ENCODE results near the gene MDP1. TPM values are rescaled to one million over a fixed set of nuclear protein-coding genes. Genes with fewer than 3 reads are reported as not detected.

MDP1 gene
- total RNA-seq, 2 experiments from 2014 or later, result 13.5 to 17.0 TPM

DNA sequence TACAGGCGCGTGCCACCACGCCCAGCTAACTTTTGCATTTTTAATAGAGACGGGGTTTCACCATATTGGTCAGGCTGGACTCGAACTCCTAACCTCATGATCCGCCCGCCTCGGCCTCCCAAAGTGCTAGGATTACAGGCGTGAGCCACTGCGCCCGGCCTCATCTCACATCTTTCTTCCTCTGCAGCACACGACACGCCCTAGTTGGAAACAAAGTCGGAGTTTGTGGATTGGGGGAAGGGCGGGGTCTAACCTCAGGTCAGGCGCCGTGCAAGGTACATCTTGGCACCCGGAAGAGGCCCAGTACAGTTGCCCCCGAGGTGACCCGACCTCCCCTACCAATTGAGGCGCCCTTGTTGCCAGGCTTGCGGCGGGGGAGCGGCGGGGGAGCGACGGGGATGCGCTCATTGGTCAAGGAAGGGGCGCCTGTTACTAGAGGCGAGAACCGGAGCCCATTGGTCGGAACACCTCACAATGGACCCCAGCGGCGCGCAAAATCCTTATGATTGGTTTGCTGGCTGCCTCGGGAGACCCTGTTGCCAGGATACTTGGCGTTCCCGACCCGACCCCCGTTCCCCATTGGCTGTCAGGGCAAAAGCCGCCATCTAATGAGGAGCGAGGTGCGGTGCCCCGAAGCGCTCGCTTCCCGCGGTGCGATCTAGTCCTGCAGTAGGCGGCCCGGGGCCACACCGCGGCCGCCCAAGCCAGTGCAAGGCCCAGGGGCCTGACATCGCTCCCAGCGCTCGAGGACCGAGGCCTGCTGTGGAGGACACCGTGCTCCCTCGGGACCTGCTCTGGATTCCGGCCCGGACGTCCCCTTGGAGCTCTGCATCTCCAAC is 44.2 kb downstream of the MDP1 start, which contains the start of gene REC8:
Gene REC8, plus strand, starts transcription at position 659 of the 839 bp plus-strand sequence. CDS start 473 bp downstream, outside the sequence.
- CTCF ChIA-PET, result interaction anchor here (0.7 to 3.2 kb wide), 2 partner anchors 11 to 114 kb away, joined by 3 to 15 read pairs; partner anchors contain the start of gene IRF9
- peak; percentile 74 for DNase-seq
- peaks cover 62% of the 10 kb centered on the region for H3K36me3 Mint-ChIP-seq (ENCODE audit: low read depth)

DNA sequence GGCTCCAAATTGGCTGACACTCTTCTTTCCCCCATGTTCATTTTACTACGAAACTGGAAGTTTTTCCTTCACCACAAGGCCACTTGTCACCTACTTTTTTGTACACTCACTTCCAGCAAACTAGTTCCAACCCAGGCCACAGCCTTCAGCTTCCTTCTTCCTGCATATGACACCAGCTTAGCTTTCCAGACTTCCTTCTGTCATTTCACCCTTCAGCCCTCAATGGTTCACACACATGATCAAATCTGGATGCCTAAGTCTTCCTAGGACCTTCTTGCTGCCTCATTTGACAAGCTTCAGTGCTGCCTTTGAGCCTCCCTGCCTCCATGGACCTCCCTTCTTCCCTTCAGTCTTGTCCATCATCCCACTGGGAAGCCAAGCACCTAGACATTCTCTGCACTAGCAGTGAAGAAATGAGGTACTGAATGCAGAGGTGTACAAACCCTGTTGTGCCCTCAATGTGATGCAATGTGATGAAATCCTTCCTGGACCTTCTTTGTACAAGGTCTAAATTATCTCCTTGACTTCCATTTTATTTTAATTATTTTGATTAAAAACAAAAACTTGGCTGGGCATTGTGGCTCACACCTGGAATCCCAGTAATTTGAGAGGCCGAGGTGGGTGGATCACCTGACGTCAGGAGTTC is 48.3 kb downstream of the MDP1 start:
- Mint-ChIP-seq H3K4me1 (peaks cover 72% of the 10 kb centered on the region), H3K9me3 (no peaks in the 10 kb centered on the region), H3K4me3 (no peak overlapping the region), H3K36me3 (ENCODE audit: low read depth) (peaks cover 79% of the 10 kb centered on the region), H3K27ac (peak overlapping the region; percentile 57), H3K27me3 (no peaks in the 10 kb centered on the region)
- POLR2A ChIA-PET, result interaction anchor here (0.7 to 18.6 kb wide), 5 partner anchors 12 to 28 kb away, joined by 3 to 652 read pairs (median 6); partner anchors contain the start of genes EMC9, IPO4, PSME1 and PSME2
- DNase-seq, result no peak
- CTCF ChIA-PET, result no interaction called here

More for the DNA sequence above, 44.2 kb downstream of the MDP1 start, which contains the start of gene REC8:
- peak within 1 kb of the TSS; percentile 79 for H3K27ac Mint-ChIP-seq
- H3K9me3 Mint-ChIP-seq, result no peaks in the 10 kb centered on the region
- peaks cover 50% of the 10 kb centered on the region for H3K4me1 Mint-ChIP-seq
- POLR2A ChIA-PET, result interaction anchor here (0.6 to 21.9 kb wide), 8 partner anchors 5 to 77 kb away, joined by 3 to 652 read pairs (median 8); partner anchors contain the start of genes DCAF11, EMC9, IPO4 and IRF9
- peak within 1 kb of the TSS; percentile 67 for H3K4me3 Mint-ChIP-seq
- no peaks in the 10 kb centered on the region for H3K27me3 Mint-ChIP-seq

DNA sequence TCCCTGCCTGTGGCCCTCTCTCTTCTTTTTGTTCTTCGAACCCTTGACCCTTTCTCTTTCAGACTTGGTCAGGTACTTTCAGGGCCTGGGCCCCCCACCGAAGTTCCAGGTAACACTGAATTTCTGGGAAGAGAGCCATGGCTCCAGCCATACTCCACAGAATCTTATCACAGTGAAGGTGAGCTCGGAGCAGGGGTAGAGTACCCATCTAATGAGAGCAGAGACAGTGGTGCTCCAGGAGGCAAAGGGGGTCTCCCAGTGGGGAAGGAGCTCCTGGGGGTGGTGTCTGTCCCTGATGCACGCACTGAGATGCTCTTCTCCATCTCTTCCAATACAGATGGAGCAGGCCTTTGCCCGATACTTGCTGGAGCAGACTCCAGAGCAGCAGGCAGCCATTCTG is 50.1 kb downstream of the MDP1 start:
- Mint-ChIP-seq H3K9me3 (no peaks in the 10 kb centered on the region), H3K27ac (no peak overlapping the region), H3K36me3 (ENCODE audit: low read depth) (peaks cover 84% of the 10 kb centered on the region), H3K4me3 (no peak overlapping the region), H3K27me3 (no peaks in the 10 kb centered on the region), H3K4me1 (peaks cover 67% of the 10 kb centered on the region)
- no peak for DNase-seq
- ChIA-PET CTCF (no interaction called here), POLR2A (interaction anchor here (0.8 to 18.6 kb wide), 6 partner anchors 15 to 57 kb away, joined by 4 to 652 read pairs (median 8); partner anchors contain the start of genes CHMP4A, DCAF11, EMC9 and IPO4)

DNA sequence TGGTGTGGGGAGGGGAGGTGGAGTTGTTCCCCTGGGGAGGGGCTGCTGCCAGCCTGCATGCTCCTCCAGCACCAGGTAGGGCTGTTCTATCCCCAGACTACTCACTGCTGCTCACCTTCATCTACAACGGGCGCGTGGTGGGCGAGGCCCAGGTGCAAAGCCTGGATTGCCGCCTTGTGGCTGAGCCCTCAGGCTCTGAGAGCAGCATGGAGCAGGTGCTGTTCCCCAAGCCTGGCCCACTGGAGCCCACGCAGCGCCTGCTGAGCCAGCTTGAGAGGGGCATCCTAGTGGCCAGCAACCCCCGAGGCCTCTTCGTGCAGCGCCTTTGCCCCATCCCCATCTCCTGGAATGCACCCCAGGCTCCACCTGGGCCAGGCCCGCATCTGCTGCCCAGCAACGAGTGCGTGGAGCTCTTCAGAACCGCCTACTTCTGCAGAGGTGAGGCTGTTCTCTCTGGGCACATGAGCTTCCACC is 51.3 kb downstream of the MDP1 start:
- Mint-ChIP-seq H3K4me3 (peak overlapping the region; percentile 47), H3K9me3 (no peaks in the 10 kb centered on the region), H3K27ac (peak overlapping the region; percentile 58), H3K4me1 (peaks cover 71% of the 10 kb centered on the region), H3K27me3 (no peaks in the 10 kb centered on the region), H3K36me3 (ENCODE audit: low read depth) (peaks cover 87% of the 10 kb centered on the region)
- ChIA-PET POLR2A (interaction anchor here (0.7 to 18.6 kb wide), 8 partner anchors 16 to 106 kb away, joined by 3 to 652 read pairs (median 6); partner anchors contain the start of genes DCAF11, EMC9, IPO4 and PSME1), CTCF (no interaction called here)
- no peak for DNase-seq

Other genes starting within 250 kb of the MDP1 start
- gene DHRS4L2, start 227.1 kb downstream of the MDP1 start, total RNA-seq, result 10 to 100 TPM; 18.3 to 20.2 TPM
- gene CARMIL3, start 164.1 kb downstream of the MDP1 start, total RNA-seq, result 1 to 10 TPM; 3.7 to 4.2 TPM
- gene CPNE6, start 144.5 kb downstream of the MDP1 start, total RNA-seq, result not detected
- 10 to 100 TPM; 88.5 to 90.6 TPM for gene PCK2, start 121.8 kb downstream of the MDP1 start, total RNA-seq
- gene DCAF11, start 101.3 kb downstream of the MDP1 start, total RNA-seq, result 10 to 100 TPM; 94.1 to 98.2 TPM
- 1 to 10 TPM; 2.1 to 2.4 TPM for gene NRL, start 101.1 kb downstream of the MDP1 start, total RNA-seq
- 1 to 10 TPM; 1.3 to 1.4 TPM for gene FITM1, start 85.4 kb downstream of the MDP1 start, total RNA-seq
- 100 to 1,000 TPM; 391 to 397 TPM for gene PSME1, start 79.9 kb downstream of the MDP1 start, total RNA-seq
- 10 to 100 TPM; 45.0 to 51.7 TPM for gene EMC9, start 74.5 kb downstream of the MDP1 start, total RNA-seq
- 100 to 1,000 TPM; 395 to 405 TPM for gene PSME2, start 69.5 kb downstream of the MDP1 start, total RNA-seq
- 100 to 1,000 TPM; 122 to 129 TPM for gene RNF31, start 68.6 kb downstream of the MDP1 start, total RNA-seq
- gene IRF9, start 54.8 kb downstream of the MDP1 start, total RNA-seq, result 100 to 1,000 TPM; 262 to 267 TPM
- 10 to 100 TPM; 48.0 to 51.9 TPM for gene REC8, start 44.0 kb downstream of the MDP1 start, total RNA-seq
- 10 to 100 TPM; 24.0 to 26.2 TPM for gene IPO4, start 27.2 kb downstream of the MDP1 start, total RNA-seq
- gene TM9SF1, start 20.6 kb downstream of the MDP1 start, total RNA-seq, result 10 to 100 TPM; 30.8 to 35.1 TPM
- gene TSSK4, start 10.4 kb downstream of the MDP1 start, total RNA-seq, result under 1 TPM; 0.48 to 0.76 TPM
- 10 to 100 TPM; 92.9 to 97.9 TPM for gene CHMP4A, start 2.6 kb downstream of the MDP1 start, total RNA-seq
- gene NEDD8, start 16.3 kb upstream of the MDP1 start, total RNA-seq, result 100 to 1,000 TPM; 190 to 197 TPM
- 10 to 100 TPM; 78.1 to 90.3 TPM for gene GMPR2, start 16.9 kb upstream of the MDP1 start, total RNA-seq
- 100 to 1,000 TPM; 133 to 139 TPM for gene TINF2, start 26.6 kb upstream of the MDP1 start, total RNA-seq
- 1 to 10 TPM; 4.0 to 4.4 TPM for gene TGM1, start 47.1 kb upstream of the MDP1 start, total RNA-seq
- gene RABGGTA, start 55.5 kb upstream of the MDP1 start, total RNA-seq, result 10 to 100 TPM; 40.2 to 41.0 TPM
- gene DHRS1, start 83.7 kb upstream of the MDP1 start, total RNA-seq, result 10 to 100 TPM; 31.6 to 33.4 TPM
- 10 to 100 TPM; 25.8 to 27.7 TPM for gene NOP9, start 83.8 kb upstream of the MDP1 start, total RNA-seq
- gene CIDEB, start 91.9 kb upstream of the MDP1 start, total RNA-seq, result 10 to 100 TPM; 38.4 to 39.6 TPM
- 10 to 100 TPM; 18.5 to 19.6 TPM for gene LTB4R2, start 94.1 kb upstream of the MDP1 start, total RNA-seq
- gene LTB4R, start 95.4 kb upstream of the MDP1 start, total RNA-seq, result 10 to 100 TPM; 36.1 to 37.9 TPM
- gene ADCY4, start 119.0 kb upstream of the MDP1 start, total RNA-seq, result 1 to 10 TPM; 4.5 to 5.9 TPM
- 10 to 100 TPM; 37.3 to 38.0 TPM for gene RIPK3, start 123.9 kb upstream of the MDP1 start, total RNA-seq
- gene NFATC4, start 152.1 kb upstream of the MDP1 start, total RNA-seq, result not detected
- gene NYNRIN, start 182.9 kb upstream of the MDP1 start, total RNA-seq, result under 1 TPM; 0.18 TPM
- 1 to 10 TPM; 8.6 to 9.5 TPM for gene CBLN3, start 213.6 kb upstream of the MDP1 start, total RNA-seq
- 10 to 100 TPM; 96.0 to 99.5 TPM for gene KHNYN, start 213.9 kb upstream of the MDP1 start, total RNA-seq
- 10 to 100 TPM; 38.5 to 41.6 TPM for gene SDR39U1, start 226.7 kb upstream of the MDP1 start, total RNA-seq